H9 (cell line): Measurements from ENCODE around the gene EEF1A1. TPM values are rescaled to one million over a fixed set of nuclear protein-coding genes. Genes with fewer than 3 reads are reported as not detected.

Source experiments
- DNase-seq: peaks from one replicate; pipeline ENCODE4 v3.0.0-alpha.2; 2017
- H2AFZ ChIP-seq: one replicate; pipeline ENCODE4 v1.6.1; 2013; ENCODE audit warnings: mild to moderate bottlenecking, low read length, control low read depth, moderate library complexity
- H2AK5ac ChIP-seq: 2 replicates; pipeline ENCODE4 v1.6.1; 2013; ENCODE audit warnings: low read length, control low read depth, mixed read lengths; ENCODE audit not compliant: insufficient read length
- H2BK120ac ChIP-seq: one replicate; pipeline ENCODE4 v1.6.1; 2013; ENCODE audit warnings: low read depth, mild to moderate bottlenecking, low read length, control low read depth, inconsistent platforms; ENCODE audit not compliant: poor library complexity, severe bottlenecking
- H2BK12ac ChIP-seq: 2 replicates; pipeline ENCODE4 v1.6.1; 2013; ENCODE audit warnings: low read length, control low read depth, mixed read lengths, low read depth; ENCODE audit not compliant: insufficient read length
- H2BK15ac ChIP-seq: 2 replicates; pipeline ENCODE4 v1.6.1; 2013; ENCODE audit warnings: low read depth, low read length, control low read depth
- H2BK20ac ChIP-seq: one replicate; pipeline ENCODE4 v1.6.1; 2013; ENCODE audit warnings: low read depth, mild to moderate bottlenecking, low read length, control low read depth, inconsistent platforms; ENCODE audit not compliant: poor library complexity, severe bottlenecking
- H2BK5ac ChIP-seq: 2 replicates; pipeline ENCODE4 v1.6.1; 2013; ENCODE audit warnings: low read length, control low read depth, mixed read lengths; ENCODE audit not compliant: insufficient read length
- H3K14ac ChIP-seq: 2 replicates; pipeline ENCODE4 v1.6.1; 2013; ENCODE audit warnings: low read length, control low read depth; ENCODE audit not compliant: insufficient read depth
- H3K18ac ChIP-seq: 2 replicates; pipeline ENCODE4 v1.6.1; 2013; ENCODE audit warnings: low read depth, mild to moderate bottlenecking, mixed read lengths, low read length, control low read depth; ENCODE audit not compliant: insufficient read length
- H3K23ac ChIP-seq: 2 replicates; pipeline ENCODE4 v1.6.1; 2013; ENCODE audit warnings: low read length, control low read depth, mixed read lengths, low read depth; ENCODE audit not compliant: insufficient read length
- H3K23me2 ChIP-seq: 2 replicates; pipeline ENCODE4 v1.6.1; 2013; ENCODE audit warnings: low read depth, mild to moderate bottlenecking, mixed read lengths, low read length, control low read depth; ENCODE audit not compliant: insufficient read length, poor library complexity, severe bottlenecking
- H3K27ac ChIP-seq: 2 replicates; pipeline ENCODE4 v1.5.1; 2013; ENCODE audit warnings: low read length, control low read depth, mixed read lengths, low read depth; ENCODE audit not compliant: insufficient read length
- H3K27me3 ChIP-seq: 2 replicates; pipeline ENCODE4 v1.6.1; 2013; ENCODE audit warnings: low read length, control low read depth, inconsistent platforms; ENCODE audit not compliant: insufficient read depth
- H3K4ac ChIP-seq: 2 replicates; pipeline ENCODE4 v1.6.1; 2013; ENCODE audit warnings: low read depth, mild to moderate bottlenecking, control low read depth, inconsistent platforms, low read length, moderate library complexity
- H3K4me1 ChIP-seq: 2 replicates; pipeline ENCODE4 v1.6.1; 2013; ENCODE audit warnings: low read length, control low read depth, inconsistent platforms; ENCODE audit not compliant: insufficient read depth
- H3K4me2 ChIP-seq: 2 replicates; pipeline ENCODE4 v1.6.1; 2013; ENCODE audit warnings: low read length, control low read depth, mixed read lengths; ENCODE audit not compliant: insufficient read length, insufficient read depth
- H3K56ac ChIP-seq: 2 replicates; pipeline ENCODE4 v1.6.1; 2013; ENCODE audit warnings: low read depth, mild to moderate bottlenecking, mixed read lengths, low read length, control low read depth; ENCODE audit not compliant: insufficient read length
- H3K79me1 ChIP-seq: 2 replicates; pipeline ENCODE4 v1.6.1; 2013; ENCODE audit warnings: low read depth, mild to moderate bottlenecking, moderate library complexity, low read length, control low read depth, inconsistent platforms; ENCODE audit not compliant: insufficient read depth, poor library complexity, severe bottlenecking
- H3K79me2 ChIP-seq: 2 replicates; pipeline ENCODE4 v1.6.1; 2013; ENCODE audit warnings: low read length, control low read depth, inconsistent platforms; ENCODE audit not compliant: insufficient read depth
- H3K9ac ChIP-seq: 2 replicates; pipeline ENCODE4 v1.6.1; 2013; ENCODE audit warnings: low read length, control low read depth, mixed read lengths; ENCODE audit not compliant: insufficient read length; ENCODE audit errors: extremely low read depth
- H3K9me3 ChIP-seq: one replicate; pipeline ENCODE4 v1.6.1; 2013; ENCODE audit warnings: low read depth, low read length, inconsistent platforms; ENCODE audit not compliant: control insufficient read depth
- H3T11ph ChIP-seq: one replicate; pipeline ENCODE4 v1.6.1; 2013; ENCODE audit warnings: mild to moderate bottlenecking, low read length, control low read depth, inconsistent platforms
- H4K20me1 ChIP-seq: one replicate; pipeline ENCODE4 v1.6.1; 2013; ENCODE audit not compliant: control insufficient read depth, insufficient read length, insufficient read depth
- H4K5ac ChIP-seq: 2 replicates; pipeline ENCODE4 v1.6.1; 2013; ENCODE audit warnings: low read depth, mild to moderate bottlenecking, mixed read lengths, low read length, control low read depth; ENCODE audit not compliant: insufficient read length
- H4K8ac ChIP-seq: replicated peaks from 2 replicates; pipeline ENCODE4 v1.6.1; 2013; ENCODE audit warnings: low read length, control low read depth, mixed read lengths, low read depth; ENCODE audit not compliant: insufficient read length
- H4K91ac ChIP-seq: 2 replicates; pipeline ENCODE4 v1.6.1; 2013; ENCODE audit warnings: low read depth, mild to moderate bottlenecking, moderate library complexity, mixed read lengths, low read length, control low read depth; ENCODE audit not compliant: insufficient read length
- H3K27ac Mint-ChIP-seq, 3 experiments: 2 replicates in 2 of 3; 3 replicates in 1 of 3; pipeline ENCODE4 v1.8.0; 2020 to 2021; ENCODE audit warnings: mixed read lengths in 3 of 3, mild to moderate bottlenecking in 1 of 3, moderate library complexity in 1 of 3
- H3K27me3 Mint-ChIP-seq: 2 replicates; pipeline ENCODE4 v1.8.0; 2021; ENCODE audit warnings: low read depth, mild to moderate bottlenecking, moderate library complexity, mixed read lengths
- H3K36me3 Mint-ChIP-seq, 3 experiments: 2 replicates in 2 of 3; 3 replicates in 1 of 3; pipeline ENCODE4 v1.8.0; 2020 to 2021; ENCODE audit warnings: low read depth in 3 of 3, mixed read lengths in 3 of 3; ENCODE audit not compliant: insufficient read depth in 1 of 3
- H3K4me1 Mint-ChIP-seq, 2 experiments: 2 replicates each; pipeline ENCODE4 v1.8.0; 2020; ENCODE audit warnings: mixed read lengths in 2 of 2
- H3K4me3 Mint-ChIP-seq, 2 experiments: 2 replicates in 1 of 2; 3 replicates in 1 of 2; pipeline ENCODE4 v1.8.0; 2020 to 2021; ENCODE audit warnings: mild to moderate bottlenecking in 2 of 2, mixed read lengths in 2 of 2, moderate library complexity in 1 of 2
- H3K9me3 Mint-ChIP-seq, 2 experiments: 2 replicates in 1 of 2; 3 replicates in 1 of 2; pipeline ENCODE4 v1.8.0; 2020; ENCODE audit warnings: mild to moderate bottlenecking in 2 of 2, mixed read lengths in 2 of 2, moderate library complexity in 1 of 2
- CTCF ChIP-seq: fragments of 200-600 bp; sonication (generic); conservative IDR thresholded peaks from 3 replicates; pipeline ENCODE4 v1.8.0; 2021; ENCODE audit warnings: antibody characterized with exemption, mild to moderate bottlenecking
- WGBS: extraction: QIAGEN DNeasy Blood & Tissue Kit; methylation state at CpG from one replicate; pipeline ENCODE4 v1.1.7; 2013; ENCODE audit warnings: missing lambda C conversion rate, low lambda C conversion rate, mixed read lengths; ENCODE audit not compliant: insufficient read length; ENCODE audit errors: extremely low coverage; 5-methylcytosine and 5-hydroxymethylcytosine counted together
- total RNA-seq: library from RNA; stranded (reverse); gene quantifications from 2 replicates; pipeline ENCODE4 v1.2.1, GENCODE V29; 2021

The EEF1A1 gene
- total RNA-seq, 1 experiment from 2014 or later = 13,057 TPM

- Mint-ChIP-seq H3K4me3 (no peak overlapping the region), H3K27me3 (no peaks in the 10 kb centered on the region), H3K36me3 (no peaks in the 10 kb centered on the region), H3K27ac (no peak overlapping the region), H3K4me1 (peaks cover 33 to 45% of the 10 kb centered on the region in 2 experiments), H3K9me3 (no peaks in the 10 kb centered on the region; a peak in 1 of 5 replicates)
- Histone ChIP-seq H2BK120ac (no peak overlapping the region), H4K91ac (no peak overlapping the region), H4K20me1 (no peaks in the 10 kb centered on the region), H2BK20ac (no peak overlapping the region), H2BK15ac (no peak overlapping the region), H3K9ac (no peak overlapping the region), H3K4me2 (no peak overlapping the region), H3K27me3 (no peaks in the 10 kb centered on the region), H3K14ac (no peak overlapping the region), H3T11ph (no peak overlapping the region), H2AK5ac (no peak overlapping the region), H3K18ac (no peak overlapping the region), H3K9me3 (no peaks in the 10 kb centered on the region), H4K5ac (no peak overlapping the region), H3K79me1 (no peaks in the 10 kb centered on the region), H2AFZ (no peak overlapping the region), H2BK12ac (no peak overlapping the region), H3K23ac (no peak overlapping the region), H4K8ac (no peak overlapping the region), H3K4ac (no peak overlapping the region), H2BK5ac (no peak overlapping the region), H3K4me1 (peaks cover 7% of the 10 kb centered on the region), H3K79me2 (no peaks in the 10 kb centered on the region), H3K56ac (no peak overlapping the region), H3K27ac (no peak overlapping the region), H3K23me2 (no peaks in the 10 kb centered on the region)
- no peak for DNase-seq
- TF ChIP-seq CTCF = no peak
- WGBS = no CpG with 5 or more reads among the region's 9 CpGs
These were observed 40.1 kb upstream of the EEF1A1 start for GRCh38 chr6:73560853-73561407.
